ENCODE measurements around the gene MTIF2. TPM values are rescaled to one million over a fixed set of nuclear protein-coding genes. Genes with fewer than 3 reads are reported as not detected.

Gene MTIF2
- 10 to 100 TPM; 20.0 to 36.2 (median 33.1) TPM for polyA plus RNA-seq
- long read RNA-seq, donor 1: 0 reads
- long read RNA-seq, donor 2, partial matches to known transcripts: 5 of 6 reads
- long read RNA-seq, donor 2, other reads (novel, unspliced or antisense): 0 of 6 reads
- long read RNA-seq, donor 3, partial matches to known transcripts: 10 of 11 reads
- long read RNA-seq, donor 3, other reads (novel, unspliced or antisense): 0 of 11 reads
- long read RNA-seq, donor 4: 0 reads
- long read RNA-seq, donor 5: 0 reads
- long read RNA-seq, donor 6, partial matches to known transcripts: 7 of 11 reads
- long read RNA-seq, donor 6, other reads (novel, unspliced or antisense): 0 of 11 reads
- long read RNA-seq, donor 7: 0 reads
- long read RNA-seq, donor 8: 0 reads
- long read RNA-seq, donor 9: 0 reads
- long read RNA-seq, donor 10, partial matches to known transcripts: 9 of 11 reads
- long read RNA-seq, donor 10, other reads (novel, unspliced or antisense): 0 of 11 reads

GRCh38 chr2:55268907-55269644, at the start of gene MTIF2:
TSS of gene MTIF2 (minus strand) at chr2:55269231. CDS start at chr2:55263858, 5,373 bp downstream.
- Histone ChIP-seq H3K27ac (ENCODE audit: low read depth in 1 of 3, low read length in 2 of 3) (peak within 1 kb of the TSS; percentile 77 to 100 (median 95)), H3K4me1 (ENCODE audit: control insufficient read depth in 3 of 3, insufficient read depth in 2 of 3, low read depth in 1 of 3, low read length in 2 of 3) (peaks cover 0 to 4% (median 4%) of the 10 kb centered on the region in 3 donors), H3K4me3 (ENCODE audit: low read depth in 1 of 3, low read length in 3 of 3) (peak within 1 kb of the TSS; percentile 72 to 76 (median 73)), H3K27me3 (ENCODE audit: control insufficient read depth in 3 of 3, insufficient read depth in 3 of 3, low read length in 3 of 3) (no peaks in the 10 kb centered on the region), H3K9me3 (ENCODE audit: control insufficient read depth in 2 of 2, insufficient read depth in 1 of 2, low read depth in 1 of 2, low read length in 1 of 2) (no peaks in the 10 kb centered on the region), H3K36me3 (ENCODE audit: control insufficient read depth in 3 of 3, insufficient read depth in 2 of 3, low read depth in 1 of 3, low read length in 3 of 3) (peaks cover 3 to 23% (median 4%) of the 10 kb centered on the region in 3 donors)
- DNase-seq (peak; percentile 95 to 97), FAIRE-seq (no peak)
- WGBS, 3 donors: 0% methylated on average over 43 of the region's 43 CpGs

- FAIRE-seq: no peak
Observed at GRCh38 chr2:55314985-55315384, 46.0 kb upstream of the MTIF2 start.

GRCh38 chr2:55311444-55311870, 42.4 kb upstream of the MTIF2 start:
- Histone ChIP-seq H3K4me1 (ENCODE audit: control insufficient read depth in 3 of 3, insufficient read depth in 2 of 3, low read depth in 1 of 3, low read length in 2 of 3) (no peaks in the 10 kb centered on the region), H3K9me3 (ENCODE audit: control insufficient read depth in 2 of 2, insufficient read depth in 1 of 2, low read depth in 1 of 2, low read length in 1 of 2) (no peaks in the 10 kb centered on the region), H3K4me3 (ENCODE audit: low read depth in 1 of 3, low read length in 3 of 3) (no peak overlapping the region), H3K36me3 (ENCODE audit: control insufficient read depth in 3 of 3, insufficient read depth in 2 of 3, low read depth in 1 of 3, low read length in 3 of 3) (peaks cover 0 to 4% (median 2%) of the 10 kb centered on the region in 3 donors), H3K27me3 (ENCODE audit: control insufficient read depth in 3 of 3, insufficient read depth in 3 of 3, low read length in 3 of 3) (no peaks in the 10 kb centered on the region), H3K27ac (ENCODE audit: low read depth in 1 of 3, low read length in 2 of 3) (no peak overlapping the region)
- no peak for FAIRE-seq
- WGBS, 3 donors: 68 to 85% (median 77%) methylated on average over 1 of the region's 1 CpG
- no peak for DNase-seq

More at GRCh38 chr2:55314985-55315384, 46.0 kb upstream of the MTIF2 start:
- Histone ChIP-seq H3K27ac (ENCODE audit: low read depth in 1 of 3, low read length in 2 of 3) (no peak overlapping the region), H3K4me1 (ENCODE audit: control insufficient read depth in 3 of 3, insufficient read depth in 2 of 3, low read depth in 1 of 3, low read length in 2 of 3) (no peaks in the 10 kb centered on the region), H3K27me3 (ENCODE audit: control insufficient read depth in 3 of 3, insufficient read depth in 3 of 3, low read length in 3 of 3) (no peaks in the 10 kb centered on the region), H3K9me3 (ENCODE audit: control insufficient read depth in 2 of 2, insufficient read depth in 1 of 2, low read depth in 1 of 2, low read length in 1 of 2) (no peaks in the 10 kb centered on the region), H3K36me3 (ENCODE audit: control insufficient read depth in 3 of 3, insufficient read depth in 2 of 3, low read depth in 1 of 3, low read length in 3 of 3) (peaks cover 0 to 4% (median 4%) of the 10 kb centered on the region in 3 donors), H3K4me3 (ENCODE audit: low read depth in 1 of 3, low read length in 3 of 3) (no peak overlapping the region)
- 30 to 64% (median 56%) methylated on average over 1 of the region's 1 CpG for WGBS, 3 donors
- DNase-seq: no peak

GRCh38 chr2:55309446-55309845, 40.4 kb upstream of the MTIF2 start:
- Histone ChIP-seq H3K4me1 (ENCODE audit: control insufficient read depth in 3 of 3, insufficient read depth in 2 of 3, low read depth in 1 of 3, low read length in 2 of 3) (no peaks in the 10 kb centered on the region), H3K27me3 (ENCODE audit: control insufficient read depth in 3 of 3, insufficient read depth in 3 of 3, low read length in 3 of 3) (no peaks in the 10 kb centered on the region), H3K36me3 (ENCODE audit: control insufficient read depth in 3 of 3, insufficient read depth in 2 of 3, low read depth in 1 of 3, low read length in 3 of 3) (peaks cover 0 to 4% (median 2%) of the 10 kb centered on the region in 3 donors), H3K9me3 (ENCODE audit: control insufficient read depth in 2 of 2, insufficient read depth in 1 of 2, low read depth in 1 of 2, low read length in 1 of 2) (no peaks in the 10 kb centered on the region), H3K4me3 (ENCODE audit: low read depth in 1 of 3, low read length in 3 of 3) (no peak overlapping the region), H3K27ac (ENCODE audit: low read depth in 1 of 3, low read length in 2 of 3) (no peak overlapping the region)
- no peak for DNase-seq
- WGBS, 3 donors: 71 to 89% (median 84%) methylated on average over 2 of the region's 2 CpGs
- no peak for FAIRE-seq

- DNase-seq (no peak), FAIRE-seq (no peak)
- Histone ChIP-seq H3K9me3 (ENCODE audit: control insufficient read depth in 2 of 2, insufficient read depth in 1 of 2, low read depth in 1 of 2, low read length in 1 of 2) (no peaks in the 10 kb centered on the region), H3K27ac (ENCODE audit: low read depth in 1 of 3, low read length in 2 of 3) (no peak overlapping the region), H3K4me3 (ENCODE audit: low read depth in 1 of 3, low read length in 3 of 3) (no peak overlapping the region), H3K27me3 (ENCODE audit: control insufficient read depth in 3 of 3, insufficient read depth in 3 of 3, low read length in 3 of 3) (no peaks in the 10 kb centered on the region), H3K36me3 (ENCODE audit: control insufficient read depth in 3 of 3, insufficient read depth in 2 of 3, low read depth in 1 of 3, low read length in 3 of 3) (no peaks in the 10 kb centered on the region), H3K4me1 (ENCODE audit: control insufficient read depth in 3 of 3, insufficient read depth in 2 of 3, low read depth in 1 of 3, low read length in 2 of 3) (no peaks in the 10 kb centered on the region)
- 57 to 81% (median 81%) methylated on average over 3 of the region's 3 CpGs for WGBS, 3 donors
Observed at GRCh38 chr2:55302241-55302640, 33.2 kb upstream of the MTIF2 start.

- Histone ChIP-seq H3K9me3 (ENCODE audit: control insufficient read depth in 2 of 2, insufficient read depth in 1 of 2, low read depth in 1 of 2, low read length in 1 of 2) (no peaks in the 10 kb centered on the region), H3K4me1 (ENCODE audit: control insufficient read depth in 3 of 3, insufficient read depth in 2 of 3, low read depth in 1 of 3, low read length in 2 of 3) (no peaks in the 10 kb centered on the region), H3K27ac (ENCODE audit: low read depth in 1 of 3, low read length in 2 of 3) (no peak overlapping the region), H3K4me3 (ENCODE audit: low read depth in 1 of 3, low read length in 3 of 3) (no peak overlapping the region), H3K27me3 (ENCODE audit: control insufficient read depth in 3 of 3, insufficient read depth in 3 of 3, low read length in 3 of 3) (no peaks in the 10 kb centered on the region), H3K36me3 (ENCODE audit: control insufficient read depth in 3 of 3, insufficient read depth in 2 of 3, low read depth in 1 of 3, low read length in 3 of 3) (no peaks in the 10 kb centered on the region)
- no peak for DNase-seq
- FAIRE-seq: no peak
- WGBS, 3 donors: 93 to 97% (median 93%) methylated on average over 1 of the region's 1 CpG
Observed at GRCh38 chr2:55301277-55301676, 32.2 kb upstream of the MTIF2 start.

GRCh38 chr2:55296393-55296792, 27.4 kb upstream of the MTIF2 start:
- DNase-seq: no peak
- FAIRE-seq: no peak
- Histone ChIP-seq H3K9me3 (ENCODE audit: control insufficient read depth in 2 of 2, insufficient read depth in 1 of 2, low read depth in 1 of 2, low read length in 1 of 2) (no peaks in the 10 kb centered on the region), H3K4me1 (ENCODE audit: control insufficient read depth in 3 of 3, insufficient read depth in 2 of 3, low read depth in 1 of 3, low read length in 2 of 3) (peaks cover 0 to 2% (median 2%) of the 10 kb centered on the region in 3 donors), H3K27ac (ENCODE audit: low read depth in 1 of 3, low read length in 2 of 3) (no peak overlapping the region), H3K4me3 (ENCODE audit: low read depth in 1 of 3, low read length in 3 of 3) (no peak overlapping the region), H3K36me3 (ENCODE audit: control insufficient read depth in 3 of 3, insufficient read depth in 2 of 3, low read depth in 1 of 3, low read length in 3 of 3) (peaks cover 0 to 3% (median 2%) of the 10 kb centered on the region in 3 donors), H3K27me3 (ENCODE audit: control insufficient read depth in 3 of 3, insufficient read depth in 3 of 3, low read length in 3 of 3) (no peaks in the 10 kb centered on the region)

- Histone ChIP-seq H3K27ac (ENCODE audit: low read depth in 1 of 3, low read length in 2 of 3) (no peak overlapping the region), H3K9me3 (ENCODE audit: control insufficient read depth in 2 of 2, insufficient read depth in 1 of 2, low read depth in 1 of 2, low read length in 1 of 2) (no peaks in the 10 kb centered on the region), H3K36me3 (ENCODE audit: control insufficient read depth in 3 of 3, insufficient read depth in 2 of 3, low read depth in 1 of 3, low read length in 3 of 3) (peaks cover 0 to 5% (median 0%) of the 10 kb centered on the region in 3 donors), H3K27me3 (ENCODE audit: control insufficient read depth in 3 of 3, insufficient read depth in 3 of 3, low read length in 3 of 3) (no peaks in the 10 kb centered on the region), H3K4me3 (ENCODE audit: low read depth in 1 of 3, low read length in 3 of 3) (peak overlapping the region in 1 of 3 donors; percentile 65), H3K4me1 (ENCODE audit: control insufficient read depth in 3 of 3, insufficient read depth in 2 of 3, low read depth in 1 of 3, low read length in 2 of 3) (no peaks in the 10 kb centered on the region)
- DNase-seq (no peak), FAIRE-seq (no peak)
- WGBS, 3 donors: 91 to 96% (median 95%) methylated on average over 12 of the region's 12 CpGs
Observed at GRCh38 chr2:55283083-55283482, 14.1 kb upstream of the MTIF2 start.
